MCF 10A (cell line): ENCODE measurements around the gene TMEM117. TPM values are rescaled to one million over a fixed set of nuclear protein-coding genes. Genes with fewer than 3 reads are reported as not detected.

Experiments used
- BruUV-seq: library from RNA; stranded (reverse); fragments of 400-500 nt; replicated peaks from 2 replicates; lab custom pipeline; 2021; lab: Mats Ljungman, UMichigan
- CTCF ChIA-PET: fragments of 300-600 bp; sonication (Branson Sonifier 250); formaldehyde crosslinking; extraction: SDS; loops from one replicate; lab custom pipeline; 2021; ENCODE audit warnings: antibody characterized with exemption, inconsistent platforms; lab: Yijun Ruan, JAX
- POLR2A ChIA-PET: fragments of 300-600, 350-650 bp; sonication (Branson Sonifier 250); formaldehyde crosslinking; extraction: SDS; loops from one replicate; lab custom pipeline; 2020; ENCODE audit warnings: antibody characterized with exemption, inconsistent platforms; lab: Yijun Ruan, JAX
- DNase-seq: peaks from one replicate; pipeline ENCODE4 v3.0.0-alpha.2; 2018; ENCODE audit not compliant: unreplicated experiment
- H3K27ac Mint-ChIP-seq: one replicate; pipeline ENCODE4 v1.8.0; 2022; ENCODE audit warnings: mild to moderate bottlenecking, low read depth, mixed read lengths; ENCODE audit not compliant: unreplicated experiment
- H3K27me3 Mint-ChIP-seq: one replicate; pipeline ENCODE4 v1.8.0; 2022; ENCODE audit warnings: mixed read lengths; ENCODE audit not compliant: insufficient read depth, unreplicated experiment
- H3K36me3 Mint-ChIP-seq: one replicate; pipeline ENCODE4 v1.8.0; 2022; ENCODE audit warnings: mild to moderate bottlenecking, moderate library complexity, mixed read lengths; ENCODE audit not compliant: insufficient read depth, unreplicated experiment
- H3K4me1 Mint-ChIP-seq: one replicate; pipeline ENCODE4 v1.8.0; 2022; ENCODE audit warnings: mixed read lengths; ENCODE audit not compliant: insufficient read depth, unreplicated experiment
- H3K4me3 Mint-ChIP-seq: one replicate; pipeline ENCODE4 v1.8.0; 2022; ENCODE audit warnings: mild to moderate bottlenecking, moderate library complexity, mixed read lengths; ENCODE audit not compliant: unreplicated experiment
- H3K9me3 Mint-ChIP-seq: one replicate; pipeline ENCODE4 v1.8.0; 2022; ENCODE audit warnings: mixed read lengths; ENCODE audit not compliant: unreplicated experiment
- intact Hi-C: fragments of 100-400 bp; cut with micrococcal nuclease; formaldehyde crosslinking; loops from 2 replicates; pipeline ENCODE4 v1.14.1; 2022
- total RNA-seq: library from RNA; stranded (reverse); gene quantifications from 2 replicates; pipeline ENCODE4 v1.2.3, GENCODE V29; 2022
- TF ChIP-seq, protein P1 (sequence below): fragments of 200-600 bp; IDR thresholded peaks from one replicate; pipeline ENCODE4 v1.8.0; 2022; ENCODE audit warnings: antibody characterized with exemption, mild to moderate bottlenecking; ENCODE audit not compliant: unreplicated experiment

TMEM117 gene
- total RNA-seq, 1 experiment from 2014 or later = 3.2 TPM

DNA sequence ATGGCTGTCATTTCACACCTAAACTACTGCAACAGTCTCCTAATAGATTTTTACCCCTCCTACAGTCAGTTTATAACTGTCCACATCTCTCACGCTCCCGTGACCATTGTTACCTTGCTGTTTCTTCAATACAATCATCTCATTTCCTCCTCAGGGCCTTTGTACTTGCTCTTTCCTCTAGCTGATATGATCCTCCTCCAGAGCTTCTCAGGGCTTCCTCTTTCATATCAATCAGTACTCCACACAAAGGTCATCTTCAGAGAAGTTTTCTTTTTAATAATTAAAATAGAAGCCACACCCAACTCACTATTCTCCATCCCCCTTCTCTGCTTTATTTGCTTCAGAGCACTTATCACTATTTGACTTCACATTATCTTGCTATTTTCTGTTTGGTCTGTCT, 532.0 kb downstream of the TMEM117 start:
- no TSS peak for BruUV-seq
- intact Hi-C loops = no loop called here
- TF ChIP-seq, protein P1, sequence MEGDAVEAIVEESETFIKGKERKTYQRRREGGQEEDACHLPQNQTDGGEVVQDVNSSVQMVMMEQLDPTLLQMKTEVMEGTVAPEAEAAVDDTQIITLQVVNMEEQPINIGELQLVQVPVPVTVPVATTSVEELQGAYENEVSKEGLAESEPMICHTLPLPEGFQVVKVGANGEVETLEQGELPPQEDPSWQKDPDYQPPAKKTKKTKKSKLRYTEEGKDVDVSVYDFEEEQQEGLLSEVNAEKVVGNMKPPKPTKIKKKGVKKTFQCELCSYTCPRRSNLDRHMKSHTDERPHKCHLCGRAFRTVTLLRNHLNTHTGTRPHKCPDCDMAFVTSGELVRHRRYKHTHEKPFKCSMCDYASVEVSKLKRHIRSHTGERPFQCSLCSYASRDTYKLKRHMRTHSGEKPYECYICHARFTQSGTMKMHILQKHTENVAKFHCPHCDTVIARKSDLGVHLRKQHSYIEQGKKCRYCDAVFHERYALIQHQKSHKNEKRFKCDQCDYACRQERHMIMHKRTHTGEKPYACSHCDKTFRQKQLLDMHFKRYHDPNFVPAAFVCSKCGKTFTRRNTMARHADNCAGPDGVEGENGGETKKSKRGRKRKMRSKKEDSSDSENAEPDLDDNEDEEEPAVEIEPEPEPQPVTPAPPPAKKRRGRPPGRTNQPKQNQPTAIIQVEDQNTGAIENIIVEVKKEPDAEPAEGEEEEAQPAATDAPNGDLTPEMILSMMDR = no peak

DNA sequence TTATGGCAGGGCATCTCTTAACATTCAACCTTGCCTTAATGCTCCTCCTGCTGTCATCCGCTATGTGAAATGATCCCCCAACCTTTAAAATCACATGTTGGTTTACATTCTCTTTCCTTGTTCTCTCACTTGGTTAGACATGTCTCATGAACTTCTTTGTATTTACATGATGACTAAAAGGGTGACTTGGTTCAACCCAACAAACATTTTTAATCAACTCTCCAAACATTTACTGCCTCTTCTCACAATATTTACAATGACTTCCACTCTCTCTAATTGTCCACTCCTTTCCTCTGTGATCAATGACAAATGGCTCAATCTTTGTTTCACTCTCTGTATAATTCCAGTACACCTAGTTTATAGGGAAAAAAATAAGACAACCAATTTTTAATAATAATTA, 534.1 kb downstream of the TMEM117 start:
- CTCF ChIA-PET = no interaction called here
- POLR2A ChIA-PET = no interaction called here
- Mint-ChIP-seq H3K36me3 (no peaks in the 10 kb centered on the region), H3K27ac (no peak overlapping the region), H3K9me3 (no peaks in the 10 kb centered on the region), H3K4me1 (peaks cover 12% of the 10 kb centered on the region), H3K4me3 (no peak overlapping the region), H3K27me3 (no peaks in the 10 kb centered on the region)
- DNase-seq = no peak
- intact Hi-C loops = no loop called here
- TF ChIP-seq, protein P1 = no peak
- no TSS peak for BruUV-seq

More for the DNA sequence above, 532.0 kb downstream of the TMEM117 start:
- no peaks in the 10 kb centered on the region for H3K27me3 Mint-ChIP-seq
- no peaks in the 10 kb centered on the region for H3K9me3 Mint-ChIP-seq
- no peak overlapping the region for H3K4me3 Mint-ChIP-seq
- no peak for DNase-seq
- H3K27ac Mint-ChIP-seq = no peak overlapping the region
- POLR2A ChIA-PET = no interaction called here
- H3K4me1 Mint-ChIP-seq = peaks cover 6% of the 10 kb centered on the region
- no peaks in the 10 kb centered on the region for H3K36me3 Mint-ChIP-seq
- CTCF ChIA-PET = no interaction called here

DNA sequence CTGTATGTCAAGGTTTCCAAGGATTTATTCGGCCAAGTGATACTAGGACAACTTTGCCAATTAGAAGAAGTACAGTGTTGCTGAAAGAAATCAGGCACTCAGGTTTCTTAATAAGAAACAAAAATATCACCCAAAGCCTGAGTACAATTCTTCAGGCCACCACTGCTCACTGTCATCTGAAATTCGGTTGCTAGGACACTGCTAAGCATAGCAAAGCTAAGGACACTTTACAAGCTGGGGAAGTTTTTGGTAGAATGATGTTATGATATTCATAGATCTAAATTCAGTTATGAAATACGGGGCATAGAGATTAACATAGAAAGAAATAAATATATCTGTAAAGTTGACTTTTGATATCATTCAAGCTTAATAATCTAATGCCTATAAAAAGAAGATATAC, 535.1 kb downstream of the TMEM117 start:
- Mint-ChIP-seq H3K4me3 (no peak overlapping the region), H3K27ac (no peak overlapping the region), H3K9me3 (no peaks in the 10 kb centered on the region), H3K36me3 (no peaks in the 10 kb centered on the region), H3K27me3 (no peaks in the 10 kb centered on the region), H3K4me1 (peaks cover 12% of the 10 kb centered on the region)
- ChIA-PET CTCF (interaction anchor here (0.6 kb wide), 1 partner anchor 234 kb away, joined by 3 read pairs; no protein-coding TSS in a partner anchor), POLR2A (no interaction called here)
- no TSS peak for BruUV-seq
- intact Hi-C loops = no loop called here
- TF ChIP-seq, protein P1 = no peak
- no peak for DNase-seq

DNA sequence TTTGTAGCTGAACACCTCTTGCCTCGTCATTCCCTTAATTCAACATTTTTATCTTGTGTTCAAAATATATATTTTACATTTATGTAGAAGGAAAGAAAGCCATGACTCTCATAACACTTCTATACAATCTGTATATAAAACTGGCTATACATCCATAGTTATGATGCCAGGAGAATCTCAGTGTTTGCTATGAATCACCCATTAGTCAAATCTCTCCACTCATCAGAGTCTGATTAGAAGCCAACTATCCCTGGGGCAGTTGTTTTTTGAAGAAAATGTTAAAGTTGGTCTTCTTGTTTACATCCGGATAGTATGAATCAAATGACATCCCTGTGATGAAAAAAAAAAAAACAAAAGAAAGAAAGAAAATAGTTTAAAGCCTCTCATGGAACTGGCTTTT, 536.4 kb downstream of the TMEM117 start:
- peaks cover 12% of the 10 kb centered on the region for H3K4me1 Mint-ChIP-seq
- H3K27ac Mint-ChIP-seq = no peak overlapping the region
- H3K27me3 Mint-ChIP-seq = no peaks in the 10 kb centered on the region
- POLR2A ChIA-PET = no interaction called here
- no peak overlapping the region for H3K4me3 Mint-ChIP-seq
- intact Hi-C loops = no loop called here
- CTCF ChIA-PET = interaction anchor here (0.6 kb wide), 2 partner anchors 358 to 1289 kb away, joined by 3 read pairs; no protein-coding TSS in a partner anchor
- peak; percentile 74 for DNase-seq
- no TSS peak for BruUV-seq
- H3K9me3 Mint-ChIP-seq = no peaks in the 10 kb centered on the region
- no peaks in the 10 kb centered on the region for H3K36me3 Mint-ChIP-seq
- TF ChIP-seq, protein P1 = no peak
